DOHH2 (cell line): ENCODE data around the gene LDLRAD4.

Experiments
- H3F3A ChIP-seq: fragments of 200-600 bp; sonication (generic), shearing (Covaris generic); 2 replicates; pipeline ENCODE4 v1.6.0; 2016; ENCODE audit warnings: antibody characterized with exemption, mild to moderate bottlenecking; ENCODE audit not compliant: control insufficient read depth, insufficient read depth
- H3K27ac ChIP-seq: fragments of 200-600 bp; sonication (generic); 2 replicates; pipeline ENCODE4 v1.5.1; 2014; ENCODE audit warnings: low read depth, mild to moderate bottlenecking, low read length, moderate library complexity
- H3K27me3 ChIP-seq: fragments of 200-600 bp; sonication (generic); 2 replicates; pipeline ENCODE4 v1.6.1; 2014; ENCODE audit warnings: mild to moderate bottlenecking, low read length, mixed read lengths; ENCODE audit not compliant: control insufficient read depth
- H3K36me3 ChIP-seq: fragments of 200-600 bp; sonication (generic); 2 replicates; pipeline ENCODE4 v1.6.1; 2014; ENCODE audit warnings: mild to moderate bottlenecking, low read length, moderate library complexity, mixed read lengths; ENCODE audit not compliant: control insufficient read depth
- H3K4me1 ChIP-seq: fragments of 200-600 bp; sonication (generic); 2 replicates; pipeline ENCODE4 v1.6.1; 2014; ENCODE audit warnings: mild to moderate bottlenecking, low read length, mixed read lengths; ENCODE audit not compliant: control insufficient read depth
- H3K4me2 ChIP-seq: fragments of 200-600 bp; sonication (generic); 2 replicates; pipeline ENCODE4 v1.6.0; 2014; ENCODE audit warnings: mild to moderate bottlenecking, low read length, moderate library complexity
- H3K4me3 ChIP-seq: fragments of 200-600 bp; sonication (generic); 2 replicates; pipeline ENCODE4 v1.5.1; 2014; ENCODE audit warnings: mild to moderate bottlenecking, low read length, mixed read lengths
- H3K79me2 ChIP-seq: fragments of 200-600 bp; sonication (generic); 2 replicates; pipeline ENCODE4 v1.6.1; 2014; ENCODE audit warnings: mild to moderate bottlenecking, low read length, mixed read lengths; ENCODE audit not compliant: control insufficient read depth
- H3K9me2 ChIP-seq: fragments of 200-600 bp; sonication (generic); replicated peaks from 2 replicates; pipeline ENCODE4 v1.6.1; 2014; ENCODE audit warnings: mild to moderate bottlenecking, low read length, mixed read lengths; ENCODE audit not compliant: control insufficient read depth
- H3K9me3 ChIP-seq: fragments of 200-600 bp; sonication (generic); 2 replicates; pipeline ENCODE4 v1.6.1; 2014; ENCODE audit warnings: antibody characterized with exemption, low read length, mixed read lengths; ENCODE audit not compliant: control insufficient read depth, insufficient read depth
- H4K20me1 ChIP-seq: fragments of 200-600 bp; sonication (generic); 2 replicates; pipeline ENCODE4 v1.6.0; 2014; ENCODE audit warnings: low read depth, mild to moderate bottlenecking, antibody characterized with exemption, low read length, moderate library complexity; ENCODE audit not compliant: control insufficient read depth, insufficient read depth
- CTCF ChIP-seq: fragments of 200-600 bp; sonication (generic); IDR thresholded peaks from one replicate; pipeline ENCODE4 v1.5.1; 2014; ENCODE audit warnings: antibody characterized with exemption, mild to moderate bottlenecking, low read depth, low read length; ENCODE audit not compliant: poor library complexity, severe bottlenecking
- EZH2phosphoT487 ChIP-seq: fragments of 200-600 bp; sonication (generic); IDR thresholded peaks from 2 replicates; pipeline ENCODE4 v1.6.1; 2017; ENCODE audit warnings: borderline replicate concordance, mild to moderate bottlenecking, antibody characterized with exemption, low read length, moderate library complexity, mixed read lengths

The LDLRAD4 gene

GRCh38 chr18:13401826-13402225, 183.3 kb downstream of the LDLRAD4 start:
- Histone ChIP-seq H4K20me1 (no peaks in the 10 kb centered on the region), H3K9me2 (no peaks in the 10 kb centered on the region), H3K79me2 (no peaks in the 10 kb centered on the region), H3K36me3 (no peaks in the 10 kb centered on the region), H3K27me3 (no peaks in the 10 kb centered on the region), H3K4me3 (no peak overlapping the region), H3K9me3 (no peaks in the 10 kb centered on the region), H3K27ac (no peak overlapping the region), H3K4me2 (no peak overlapping the region), H3K4me1 (no peaks in the 10 kb centered on the region), H3F3A (no peaks in the 10 kb centered on the region)
- TF ChIP-seq CTCF (no peak), EZH2phosphoT487 (no peak)

GRCh38 chr18:13403786-13404549, 185.4 kb downstream of the LDLRAD4 start:
- Histone ChIP-seq H3K4me1 (no peaks in the 10 kb centered on the region), H3K36me3 (no peaks in the 10 kb centered on the region), H3K27me3 (no peaks in the 10 kb centered on the region), H3K9me3 (no peaks in the 10 kb centered on the region), H3K27ac (no peak overlapping the region), H3K79me2 (no peaks in the 10 kb centered on the region), H4K20me1 (no peaks in the 10 kb centered on the region), H3K9me2 (no peaks in the 10 kb centered on the region), H3K4me2 (no peak overlapping the region), H3F3A (no peaks in the 10 kb centered on the region), H3K4me3 (no peak overlapping the region)
- TF ChIP-seq EZH2phosphoT487 (no peak), CTCF (no peak)

DNA sequence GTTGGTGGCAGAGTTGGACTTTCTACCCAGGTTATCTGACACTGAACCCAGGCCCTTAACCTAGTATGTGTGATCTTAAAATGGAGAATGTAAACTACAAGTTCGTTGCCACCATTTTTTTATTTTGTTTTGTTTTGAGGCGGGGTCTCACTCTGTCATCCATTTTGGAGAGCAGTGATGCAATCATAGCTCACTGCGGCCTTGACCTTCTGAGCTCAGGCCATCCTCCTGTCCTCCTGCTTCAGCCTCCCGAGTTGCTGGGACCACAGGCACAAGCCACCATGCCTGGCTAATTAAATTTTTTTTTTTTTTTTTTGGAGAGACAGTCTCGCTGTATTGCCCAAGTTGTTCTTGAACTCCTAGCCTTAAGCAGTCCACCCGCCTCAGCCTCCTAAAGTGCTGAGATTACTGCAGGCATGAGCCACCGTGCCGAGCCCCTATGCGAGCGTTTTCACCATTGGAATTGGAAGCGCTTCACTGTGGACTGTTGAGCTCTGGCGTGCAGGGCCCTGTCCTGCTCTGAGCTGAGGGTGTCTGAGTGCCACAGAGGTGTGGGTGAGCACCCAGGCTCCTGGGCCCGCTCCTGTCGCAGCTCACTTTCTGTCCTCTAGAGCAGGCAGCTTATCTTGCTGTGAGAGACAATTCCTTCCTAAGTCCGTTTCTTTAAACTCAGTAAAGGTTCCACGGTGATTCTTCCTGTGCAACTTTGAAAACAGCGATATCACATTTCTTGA, 186.9 kb downstream of the LDLRAD4 start:
- H3K4me3 ChIP-seq = no peak overlapping the region
- H3F3A ChIP-seq = no peaks in the 10 kb centered on the region
- no peaks in the 10 kb centered on the region for H3K27me3 ChIP-seq
- no peaks in the 10 kb centered on the region for H3K4me1 ChIP-seq
- no peaks in the 10 kb centered on the region for H3K9me2 ChIP-seq
- no peaks in the 10 kb centered on the region for H3K79me2 ChIP-seq
- H3K4me2 ChIP-seq = no peak overlapping the region
- TF ChIP-seq EZH2phosphoT487 (no peak), CTCF (no peak)
- H4K20me1 ChIP-seq = no peaks in the 10 kb centered on the region
- no peaks in the 10 kb centered on the region for H3K36me3 ChIP-seq
- no peaks in the 10 kb centered on the region for H3K9me3 ChIP-seq
- H3K27ac ChIP-seq = no peak overlapping the region
